ENCODE measurements around the gene ZNF23.
"Not testable (repeated sequence)": the region's sequence is repeated elsewhere in the genome, so short reads cannot be mapped to it uniquely, and the experiment has no call there.

The ZNF23 gene

GRCh38 chr16:71461686-71462648 lies at the start of gene ZNF23:
TSS of gene ZNF23 (minus strand) at chr16:71462247. CDS start at chr16:71456796, 5,451 bp downstream.
- ATAC-seq, result peak; percentile 99

DNA sequence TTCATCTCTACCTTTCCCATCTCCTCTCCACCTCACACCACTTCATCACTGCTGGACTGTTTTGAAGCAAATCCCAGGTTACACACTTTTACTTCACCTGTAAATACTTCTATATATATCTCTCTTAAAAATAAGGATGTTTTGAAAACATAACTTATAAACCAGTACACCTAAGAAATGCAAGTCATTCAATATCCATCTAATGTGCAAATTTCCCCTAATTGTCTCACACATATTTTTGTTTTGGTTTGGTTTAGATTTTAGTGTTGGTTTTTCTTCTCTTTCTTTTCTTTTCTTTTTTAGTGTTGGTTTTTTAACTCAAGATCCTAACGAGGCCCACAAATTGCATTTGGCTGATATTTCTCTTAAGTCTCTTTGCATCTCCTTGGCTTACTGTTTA lies 45.0 kb upstream of the ZNF23 start:
- ATAC-seq, result no peak

DNA sequence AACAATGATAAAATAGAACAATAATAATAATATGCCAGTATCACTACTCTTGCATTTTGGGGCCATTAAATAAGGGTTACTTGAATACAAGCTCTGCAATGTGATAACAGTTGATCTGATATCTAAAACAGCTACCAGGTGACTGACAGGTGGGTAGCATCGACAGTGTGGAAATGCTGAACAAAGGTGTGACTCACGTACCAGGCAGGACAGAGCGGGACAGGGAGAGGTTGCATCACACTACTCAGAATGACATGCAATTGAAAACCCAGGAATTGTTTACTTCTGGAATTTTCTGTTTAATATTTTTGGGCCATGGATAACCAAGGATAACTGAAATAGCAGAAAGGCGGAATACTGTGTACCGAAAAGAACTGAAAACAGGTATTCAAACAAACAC lies 42.9 kb upstream of the ZNF23 start:
- ATAC-seq, result no peak

DNA sequence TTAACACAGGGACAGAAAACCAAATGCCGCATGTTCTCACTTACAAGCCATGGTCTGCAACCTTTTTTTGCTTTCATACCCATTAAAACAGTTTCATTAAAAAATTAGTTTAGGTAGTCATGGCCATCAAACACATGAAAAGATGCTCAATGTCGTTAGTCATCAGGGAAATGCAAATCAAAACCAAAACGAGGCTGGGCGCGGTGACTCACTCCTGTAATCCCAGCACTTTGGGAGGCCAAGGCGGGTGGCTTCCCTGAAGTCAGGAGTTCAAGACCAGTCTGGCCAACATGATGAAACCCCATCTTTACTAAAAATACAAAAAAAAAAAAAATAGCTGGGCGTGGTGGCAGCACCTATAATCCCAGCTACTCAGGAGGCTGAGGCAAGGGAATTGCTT lies 42.0 kb upstream of the ZNF23 start:
- ATAC-seq, result not testable (repeated sequence)

- no peak for ATAC-seq
These were observed 39.5 kb upstream of the ZNF23 start for GRCh38 chr16:71501547-71501946.

DNA sequence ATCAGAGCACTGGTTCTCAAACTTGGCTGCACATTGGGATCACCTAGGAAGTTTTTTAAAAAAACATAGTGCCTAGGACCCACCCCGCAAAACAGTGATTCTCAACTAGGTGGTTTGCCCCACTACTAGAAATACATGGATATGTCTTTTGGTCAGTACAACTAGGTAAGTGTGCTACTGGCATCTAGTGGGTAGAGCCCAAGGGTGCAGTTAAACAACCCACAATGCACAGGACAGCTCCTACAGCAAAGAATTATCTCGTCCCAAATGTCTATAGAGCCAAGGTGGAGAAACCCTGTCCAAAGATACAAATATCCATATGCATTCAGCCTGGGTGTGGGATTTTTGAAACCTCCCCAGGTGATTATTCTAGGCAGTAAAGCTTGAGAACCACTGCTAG lies 38.9 kb upstream of the ZNF23 start:
- no peak for ATAC-seq

- peak; percentile 48 to 58 for ATAC-seq
These were observed 37.8 kb upstream of the ZNF23 start for GRCh38 chr16:71499775-71500364.

GRCh38 chr16:71498031-71498430 lies 36.0 kb upstream of the ZNF23 start:
- ATAC-seq, result no peak

DNA sequence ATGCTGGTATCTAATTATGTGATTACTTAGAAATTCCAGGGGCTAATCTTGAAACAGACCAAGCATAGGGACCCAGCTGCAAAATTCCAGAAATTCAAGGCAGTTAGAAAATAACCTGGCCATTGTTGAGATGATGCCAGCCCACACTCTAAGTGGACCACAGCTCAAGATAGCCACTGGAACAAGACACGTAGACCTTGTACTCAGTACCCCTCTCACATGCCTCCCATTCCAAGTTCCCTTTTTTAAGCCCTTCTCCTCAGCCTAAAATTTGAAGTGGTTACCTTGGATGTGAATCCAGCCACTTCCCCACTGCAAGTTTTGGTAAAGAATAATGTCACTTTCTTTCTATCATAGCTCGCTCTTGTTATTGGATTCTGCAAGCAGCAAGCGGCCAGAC lies 31.2 kb upstream of the ZNF23 start:
- no peak for ATAC-seq

DNA sequence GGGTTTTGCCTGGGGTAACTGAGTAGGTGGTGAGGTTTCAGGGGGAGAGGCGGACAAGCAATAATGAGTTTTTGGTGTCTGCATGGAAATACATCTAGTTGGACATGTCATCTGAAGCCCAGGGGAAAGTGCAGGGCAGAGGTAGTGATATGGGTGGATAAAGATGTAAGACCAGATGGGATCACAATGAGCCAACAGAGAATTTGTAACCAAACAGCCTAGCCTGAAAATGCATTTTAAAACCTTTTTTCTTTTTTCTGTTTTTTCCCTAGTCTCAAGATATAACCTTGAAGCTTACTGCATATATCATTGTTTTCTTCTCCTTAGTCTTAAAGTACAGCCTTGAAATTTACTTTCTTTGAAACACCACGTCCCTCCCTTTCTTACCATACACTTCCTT lies 30.7 kb upstream of the ZNF23 start:
- no peak for ATAC-seq

- no peak for ATAC-seq
These were observed 29.0 kb upstream of the ZNF23 start for GRCh38 chr16:71491054-71491453.

DNA sequence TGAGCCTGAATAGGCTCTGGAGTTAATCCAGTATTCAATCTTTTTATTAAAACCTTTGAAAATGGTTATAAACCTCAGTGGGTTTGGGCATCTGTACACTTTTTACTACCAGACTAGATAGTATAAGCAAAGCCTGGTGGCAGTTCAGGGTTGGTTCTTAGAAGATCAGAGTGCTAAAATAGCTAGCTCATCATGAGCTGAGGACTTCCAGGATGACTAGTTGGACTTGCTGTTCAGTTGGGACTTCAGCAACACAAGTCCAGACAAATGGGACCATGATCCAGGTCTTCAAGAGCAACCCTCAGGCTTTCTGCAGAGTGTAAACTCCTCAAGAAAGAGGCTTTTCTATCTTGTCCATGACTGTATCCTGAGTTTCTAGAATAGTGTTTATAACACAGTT lies 28.3 kb upstream of the ZNF23 start:
- no peak for ATAC-seq

GRCh38 chr16:71489122-71489521 lies 27.1 kb upstream of the ZNF23 start, which contains the start of gene ZNF19:
TSS of gene ZNF19 (minus strand) at chr16:71489324. CDS start at chr16:71482114, 7,210 bp downstream.
- no peak for ATAC-seq

DNA sequence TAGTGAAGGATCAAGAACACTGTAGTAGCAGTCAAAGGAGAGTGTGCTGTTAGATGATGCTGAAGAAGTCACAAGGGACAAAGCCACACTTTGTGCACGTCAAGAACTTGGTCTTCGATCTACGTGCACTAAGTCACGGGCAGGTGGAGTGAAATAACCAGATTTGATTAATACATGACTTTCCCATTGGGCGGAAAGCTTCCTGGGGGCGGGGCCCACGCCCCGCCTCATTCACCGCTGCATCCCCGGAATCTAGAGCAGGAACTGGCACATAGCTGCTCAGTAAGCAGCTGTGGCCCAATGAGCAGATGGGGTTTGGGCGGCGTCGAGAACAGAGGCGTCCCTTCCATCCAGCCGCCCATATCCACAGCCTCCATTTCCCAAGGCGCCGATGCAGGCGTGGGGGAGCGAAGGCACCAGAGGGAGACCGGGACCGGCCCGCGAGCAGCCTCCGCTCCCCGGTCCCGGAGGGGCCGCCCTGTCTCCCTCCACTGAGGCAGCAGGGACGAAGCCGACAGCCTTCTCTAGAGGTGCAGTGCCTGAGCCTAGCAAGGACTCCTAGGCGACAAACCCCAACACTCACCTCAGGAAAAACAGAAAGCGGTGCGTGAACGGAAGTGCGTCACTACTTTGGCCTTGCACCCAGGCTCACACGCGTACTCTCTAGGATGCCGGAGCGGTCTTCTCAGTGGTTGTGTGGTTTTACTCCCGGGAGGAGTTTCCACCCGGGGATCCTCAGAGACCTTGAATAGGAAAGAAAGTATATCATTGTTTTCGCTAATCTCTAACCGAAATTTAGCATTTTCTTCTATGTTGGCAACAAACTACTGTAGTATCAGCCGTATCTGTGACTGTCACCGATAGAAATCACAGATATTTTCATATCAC lies 22.2 kb upstream of the ZNF23 start:
- peak; percentile 90 to 95 for ATAC-seq

DNA sequence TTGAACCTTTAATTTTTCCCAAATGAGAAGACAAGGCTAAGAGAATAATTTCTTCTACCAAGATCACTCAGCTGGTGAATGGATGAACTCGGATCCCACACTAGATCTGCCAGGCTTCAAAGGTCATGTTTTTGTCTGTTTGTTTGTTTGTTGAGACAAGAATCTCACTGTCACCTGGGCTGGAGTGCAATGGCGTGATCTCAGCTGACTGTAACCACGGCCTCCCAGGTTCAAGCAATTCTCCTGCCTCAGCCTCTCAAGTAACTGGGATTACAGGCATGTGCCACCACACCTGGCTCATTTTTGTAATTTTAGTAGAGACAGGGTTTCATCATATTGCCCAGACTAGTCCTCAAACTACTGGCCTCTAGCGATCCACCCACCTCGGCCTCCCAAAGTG lies 20.5 kb upstream of the ZNF23 start:
- no peak for ATAC-seq

GRCh38 chr16:71480956-71481355 lies 18.9 kb upstream of the ZNF23 start:
- no peak for ATAC-seq

DNA sequence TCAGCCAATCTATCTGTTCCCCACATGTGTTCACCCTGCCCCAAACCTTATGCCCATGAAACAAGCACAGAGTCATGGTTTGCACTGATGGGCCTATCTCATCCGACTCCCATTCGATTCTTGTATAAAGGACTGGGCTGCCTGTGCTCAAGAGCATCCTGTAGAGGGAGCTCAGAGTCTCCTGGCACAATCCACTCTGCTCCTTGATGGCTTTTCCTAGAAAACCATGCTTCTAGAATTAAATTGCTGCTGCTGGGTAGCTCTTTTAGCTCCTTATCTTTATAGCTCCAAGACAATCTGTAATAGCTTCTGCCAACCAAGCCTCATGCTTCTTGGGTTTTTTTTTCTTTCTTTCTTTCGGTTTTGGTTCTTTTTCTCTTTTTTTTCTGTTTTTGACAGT lies 17.4 kb upstream of the ZNF23 start:
- ATAC-seq, result no peak

GRCh38 chr16:71476457-71477124 lies 14.5 kb upstream of the ZNF23 start:
- ATAC-seq, result no peak

DNA sequence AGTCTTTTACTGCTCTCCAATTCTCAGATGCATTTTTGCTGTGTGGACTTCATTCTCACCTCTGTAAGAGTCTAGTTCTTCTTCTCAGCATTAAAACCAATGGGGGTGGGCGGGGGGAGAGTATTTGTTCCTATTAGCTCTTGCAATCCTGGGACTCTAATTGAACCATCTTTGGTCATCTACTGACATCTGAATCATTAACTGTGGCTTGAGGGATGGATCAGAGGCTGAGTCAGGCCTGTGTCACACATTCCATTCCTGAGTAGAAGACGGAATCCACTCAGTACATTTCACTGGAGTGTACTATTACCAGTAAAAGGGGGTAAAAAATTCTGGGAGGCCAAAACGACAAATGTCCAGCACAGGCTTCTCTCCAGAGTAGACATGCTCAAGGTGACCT lies 12.8 kb upstream of the ZNF23 start:
- ATAC-seq, result no peak

- ATAC-seq, result no peak
These were observed 11.8 kb upstream of the ZNF23 start for GRCh38 chr16:71473891-71474290.

- ATAC-seq, result no peak
These were observed 10.9 kb upstream of the ZNF23 start for GRCh38 chr16:71472931-71473330.

GRCh38 chr16:71472051-71472450 lies 10.0 kb upstream of the ZNF23 start:
- no peak for ATAC-seq
